Upper lobe of left lung (tissue), 6 donors: Measurements from ENCODE around the gene SEC24C. TPM values are rescaled to one million over a fixed set of nuclear protein-coding genes. Genes with fewer than 3 reads are reported as not detected.

ENCODE experiments used
- ATAC-seq, 2 donors: fragments of 200-7000 bp; cut with Tn5 transposase; one replicate each; pipeline ENCODE4 v1.9.1; 2022; ENCODE audit warnings: mild to moderate bottlenecking in 2 of 2, moderate library complexity in 2 of 2; ENCODE audit not compliant: low FRiP score in 2 of 2
- DNase-seq, 2 donors: peaks; one replicate each; pipeline ENCODE4 v3.0.0-alpha.2; 2019 to 2020
- H3K27ac ChIP-seq, 4 donors: fragments of 200-600 bp; sonication (generic); one replicate each; pipeline ENCODE4 v1.5.1; 2016 to 2019
- H3K27me3 ChIP-seq, 4 donors: fragments of 200-600 bp; sonication (generic); one replicate each; pipeline ENCODE4 v1.5.1; 2017 to 2019
- H3K36me3 ChIP-seq, 4 donors: fragments of 200-600 bp; sonication (generic); one replicate each; pipeline ENCODE4 v1.5.1; 2016 to 2019
- H3K4me1 ChIP-seq, 4 donors: fragments of 200-600 bp; sonication (generic); one replicate each; pipeline ENCODE4 v1.5.1; 2018 to 2019
- H3K4me3 ChIP-seq, 4 donors: fragments of 200-600 bp; sonication (generic); one replicate each; pipeline ENCODE4 v1.5.1; 2017 to 2019; ENCODE audit warnings: mild to moderate bottlenecking in 2 of 4, moderate library complexity in 1 of 4
- H3K9me3 ChIP-seq, 4 donors: fragments of 200-600 bp; sonication (generic); one replicate each; pipeline ENCODE4 v1.5.1; 2018 to 2019
- EP300 ChIP-seq, 4 donors: sonication (generic); formaldehyde crosslinking; IDR thresholded peaks; one replicate each; pipeline ENCODE4 v1.5.1; 2017; ENCODE audit warnings: antibody characterized with exemption in 4 of 4, control low read depth in 2 of 4
- POLR2A ChIP-seq, 4 donors: fragments of 450-650 bp; IDR thresholded peaks; one replicate each; pipeline ENCODE4 v1.5.1; 2016 to 2017; ENCODE audit warnings: antibody characterized with exemption in 4 of 4, mild to moderate bottlenecking in 2 of 4
- POLR2AphosphoS5 ChIP-seq, 2 donors: sonication (generic); formaldehyde crosslinking; IDR thresholded peaks; one replicate each; pipeline ENCODE4 v1.5.1; 2017; ENCODE audit warnings: antibody characterized with exemption in 2 of 2
- WGBS, 2 donors: methylation state at CpG; one replicate each; pipeline ENCODE4 v1.1.5; 2017 to 2018; 5-methylcytosine and 5-hydroxymethylcytosine counted together
- total RNA-seq, 6 donors: library from RNA; depleted of rRNA in 4 of 6; stranded (reverse); fragments of >200 nt in 4 of 6; gene quantifications; one replicate each; pipeline versions ENCODE4 v1.1.0 to v1.2.1, GENCODE V29; 2016 to 2021
- TF ChIP-seq, protein P1 (sequence below), 6 experiments: fragments of 450-650 bp in 4 of 6; fragments of 200-600 bp in 2 of 6; sonication (generic) in 2 of 6; IDR thresholded peaks; one replicate each; pipeline ENCODE4 v1.5.1; 2016 to 2019; ENCODE audit warnings: antibody characterized with exemption in 6 of 6
- donor health status: DM: no; HTN: no; CAD: no; lungs with moderate emphysema.
- donor health status: DM: no; HTN: yes; CAD: no; lungs with severe emphysema.

SEC24C gene
- total RNA-seq, 6 donors from 2014 or later: 55.1 to 84.0 (median 65.0) TPM

DNA sequence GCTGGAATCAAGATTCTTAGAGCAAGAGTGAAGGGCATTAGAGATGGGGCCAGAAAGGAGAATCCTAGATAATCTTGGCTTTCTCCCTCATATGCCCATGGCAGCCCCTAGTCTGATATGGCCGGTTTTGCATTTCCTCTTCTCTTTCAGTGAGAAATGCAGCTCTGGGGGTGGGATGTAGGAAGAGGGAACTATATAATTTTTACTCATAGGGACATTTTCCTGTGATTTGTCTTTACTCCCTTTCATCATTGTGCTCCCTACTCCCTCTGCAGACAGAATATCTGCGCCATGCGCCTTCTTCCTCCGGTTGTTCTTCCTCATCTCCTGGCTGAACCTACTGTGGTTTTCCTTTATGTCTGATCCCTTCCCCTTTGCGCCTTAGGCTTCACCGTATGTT is 20.9 kb downstream of the SEC24C start:
- ATAC-seq: no peak
- WGBS, 2 donors: 91 to 92% methylated on average over 6 of the region's 6 CpGs
- H3K27ac ChIP-seq: no peak overlapping the region
- no peak overlapping the region for H3K4me3 ChIP-seq
- DNase-seq: no peak
- H3K9me3 ChIP-seq: no peaks in the 10 kb centered on the region
- H3K4me1 ChIP-seq: peaks cover 1 to 9% (median 3%) of the 10 kb centered on the region in 4 donors
- no peak for TF ChIP-seq POLR2AphosphoS5 (IDR thresholded peaks at IDR 0.05)
- no peak for TF ChIP-seq POLR2A (IDR thresholded peaks at IDR 0.05)
- TF ChIP-seq, protein P1, sequence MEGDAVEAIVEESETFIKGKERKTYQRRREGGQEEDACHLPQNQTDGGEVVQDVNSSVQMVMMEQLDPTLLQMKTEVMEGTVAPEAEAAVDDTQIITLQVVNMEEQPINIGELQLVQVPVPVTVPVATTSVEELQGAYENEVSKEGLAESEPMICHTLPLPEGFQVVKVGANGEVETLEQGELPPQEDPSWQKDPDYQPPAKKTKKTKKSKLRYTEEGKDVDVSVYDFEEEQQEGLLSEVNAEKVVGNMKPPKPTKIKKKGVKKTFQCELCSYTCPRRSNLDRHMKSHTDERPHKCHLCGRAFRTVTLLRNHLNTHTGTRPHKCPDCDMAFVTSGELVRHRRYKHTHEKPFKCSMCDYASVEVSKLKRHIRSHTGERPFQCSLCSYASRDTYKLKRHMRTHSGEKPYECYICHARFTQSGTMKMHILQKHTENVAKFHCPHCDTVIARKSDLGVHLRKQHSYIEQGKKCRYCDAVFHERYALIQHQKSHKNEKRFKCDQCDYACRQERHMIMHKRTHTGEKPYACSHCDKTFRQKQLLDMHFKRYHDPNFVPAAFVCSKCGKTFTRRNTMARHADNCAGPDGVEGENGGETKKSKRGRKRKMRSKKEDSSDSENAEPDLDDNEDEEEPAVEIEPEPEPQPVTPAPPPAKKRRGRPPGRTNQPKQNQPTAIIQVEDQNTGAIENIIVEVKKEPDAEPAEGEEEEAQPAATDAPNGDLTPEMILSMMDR (IDR thresholded peaks at IDR 0.05): no peak
- no peak for TF ChIP-seq EP300 (IDR thresholded peaks at IDR 0.05)
- H3K27me3 ChIP-seq: no peaks in the 10 kb centered on the region
- H3K36me3 ChIP-seq: peaks cover 63 to 100% (median 97%) of the 10 kb centered on the region in 4 donors

DNA sequence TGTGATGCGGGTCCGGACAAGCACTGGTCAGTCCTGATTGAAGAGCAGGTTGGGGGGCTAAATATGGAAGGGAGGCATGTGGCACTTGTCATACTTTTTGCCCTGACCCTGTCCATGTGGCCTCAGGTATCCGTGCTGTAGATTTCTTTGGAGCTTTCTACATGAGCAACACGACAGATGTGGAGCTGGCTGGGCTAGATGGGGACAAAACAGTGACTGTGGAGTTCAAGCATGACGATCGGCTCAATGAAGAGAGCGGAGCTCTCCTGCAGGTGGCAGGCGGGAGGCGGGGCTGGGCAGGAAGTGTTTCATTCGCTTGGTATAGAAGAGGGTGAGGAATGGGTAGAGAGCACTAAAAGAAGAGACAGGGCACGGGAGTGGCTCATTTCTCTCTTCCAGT is 24.7 kb downstream of the SEC24C start:
- no peaks in the 10 kb centered on the region for H3K27me3 ChIP-seq

DNA sequence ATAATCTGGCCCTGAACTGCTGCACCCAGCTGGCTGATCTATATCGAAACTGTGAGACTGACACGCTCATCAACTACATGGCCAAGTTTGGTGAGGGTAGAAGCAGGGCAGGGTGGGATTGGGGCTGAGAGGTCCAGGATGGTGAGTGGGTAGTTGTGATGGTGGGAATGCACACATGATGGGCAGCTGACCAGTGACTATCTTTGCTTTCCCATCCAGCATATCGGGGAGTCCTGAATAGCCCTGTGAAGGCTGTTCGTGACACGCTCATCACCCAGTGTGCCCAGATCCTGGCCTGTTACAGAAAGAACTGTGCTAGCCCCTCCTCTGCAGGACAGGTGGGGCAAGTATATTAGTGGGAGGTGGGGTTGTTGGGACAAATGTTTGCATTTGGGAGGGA is 25.2 kb downstream of the SEC24C start:
- TF ChIP-seq POLR2A (IDR thresholded peaks at IDR 0.05) (no peak), POLR2AphosphoS5 (IDR thresholded peaks at IDR 0.05) (no peak), EP300 (IDR thresholded peaks at IDR 0.05) (no peak)
- TF ChIP-seq, protein P1 (IDR thresholded peaks at IDR 0.05): no peak
- H3K4me3 ChIP-seq: no peak overlapping the region
- H3K27me3 ChIP-seq: no peaks in the 10 kb centered on the region
- H3K36me3 ChIP-seq: peaks cover 50 to 72% (median 67%) of the 10 kb centered on the region in 4 donors
- no peak overlapping the region for H3K27ac ChIP-seq
- H3K9me3 ChIP-seq: no peaks in the 10 kb centered on the region
- H3K4me1 ChIP-seq: peaks cover 15 to 22% (median 18%) of the 10 kb centered on the region in 4 donors
- ATAC-seq: no peak
- WGBS, 2 donors: 98% methylated on average over 4 to 5 of the region's 5 CpGs
- DNase-seq: no peak

More for the DNA sequence above, 24.7 kb downstream of the SEC24C start:
- peaks cover 56 to 76% (median 71%) of the 10 kb centered on the region in 4 donors for H3K36me3 ChIP-seq
- TF ChIP-seq EP300 (IDR thresholded peaks at IDR 0.05): no peak
- peaks cover 10 to 17% (median 12%) of the 10 kb centered on the region in 4 donors for H3K4me1 ChIP-seq
- 86 to 87% methylated on average over 11 of the region's 11 CpGs for WGBS, 2 donors
- no peak overlapping the region for H3K4me3 ChIP-seq
- DNase-seq (no peak), ATAC-seq (no peak)
- no peaks in the 10 kb centered on the region for H3K9me3 ChIP-seq
- no peak overlapping the region for H3K27ac ChIP-seq

DNA sequence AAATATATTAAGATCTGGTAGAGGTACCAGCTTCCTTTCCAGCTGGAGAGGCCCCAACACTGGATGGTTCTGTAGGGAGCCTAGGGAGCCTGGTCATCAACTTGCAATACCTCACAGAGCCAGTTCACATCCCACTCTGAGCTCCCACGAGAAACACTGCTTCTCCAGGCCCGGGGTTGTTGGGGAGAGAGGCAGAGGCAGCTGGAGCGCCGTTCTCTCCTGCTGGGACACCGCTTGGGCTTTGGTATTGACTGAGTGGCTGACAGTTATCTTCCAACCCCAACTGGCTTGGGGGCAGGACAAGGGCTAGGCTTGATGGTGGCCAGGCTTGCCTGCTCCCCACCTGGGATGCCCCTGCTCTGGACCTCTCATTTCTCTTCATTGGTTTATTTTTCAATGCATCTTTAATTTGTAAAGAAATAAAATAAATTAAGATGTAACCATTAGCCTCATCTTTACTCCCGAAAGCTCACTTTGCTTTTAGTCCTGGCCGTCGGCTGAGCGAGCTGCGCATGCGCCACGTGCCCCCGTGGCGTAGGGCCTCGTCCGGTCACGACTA is 27.6 kb downstream of the SEC24C start:
- Histone ChIP-seq H3K4me3 (peak overlapping the region; percentile 45 to 95 (median 81)), H3K27me3 (no peaks in the 10 kb centered on the region), H3K36me3 (peaks cover 35 to 70% (median 48%) of the 10 kb centered on the region in 4 donors), H3K4me1 (peaks cover 28 to 34% (median 31%) of the 10 kb centered on the region in 4 donors), H3K27ac (peak overlapping the region; percentile 96 to 99 (median 98)), H3K9me3 (no peaks in the 10 kb centered on the region)
- ATAC-seq (peak in 1 of 2 donors; percentile 16), DNase-seq (peak; percentile 89 to 98)
- 8 to 20% methylated on average over 15 to 17 of the region's 17 CpGs for WGBS, 2 donors
- no peak for TF ChIP-seq POLR2AphosphoS5 (IDR thresholded peaks at IDR 0.05)
- TF ChIP-seq, protein P1 (IDR thresholded peaks at IDR 0.05): peak in 1 of 6 experiments; percentile 14

DNA sequence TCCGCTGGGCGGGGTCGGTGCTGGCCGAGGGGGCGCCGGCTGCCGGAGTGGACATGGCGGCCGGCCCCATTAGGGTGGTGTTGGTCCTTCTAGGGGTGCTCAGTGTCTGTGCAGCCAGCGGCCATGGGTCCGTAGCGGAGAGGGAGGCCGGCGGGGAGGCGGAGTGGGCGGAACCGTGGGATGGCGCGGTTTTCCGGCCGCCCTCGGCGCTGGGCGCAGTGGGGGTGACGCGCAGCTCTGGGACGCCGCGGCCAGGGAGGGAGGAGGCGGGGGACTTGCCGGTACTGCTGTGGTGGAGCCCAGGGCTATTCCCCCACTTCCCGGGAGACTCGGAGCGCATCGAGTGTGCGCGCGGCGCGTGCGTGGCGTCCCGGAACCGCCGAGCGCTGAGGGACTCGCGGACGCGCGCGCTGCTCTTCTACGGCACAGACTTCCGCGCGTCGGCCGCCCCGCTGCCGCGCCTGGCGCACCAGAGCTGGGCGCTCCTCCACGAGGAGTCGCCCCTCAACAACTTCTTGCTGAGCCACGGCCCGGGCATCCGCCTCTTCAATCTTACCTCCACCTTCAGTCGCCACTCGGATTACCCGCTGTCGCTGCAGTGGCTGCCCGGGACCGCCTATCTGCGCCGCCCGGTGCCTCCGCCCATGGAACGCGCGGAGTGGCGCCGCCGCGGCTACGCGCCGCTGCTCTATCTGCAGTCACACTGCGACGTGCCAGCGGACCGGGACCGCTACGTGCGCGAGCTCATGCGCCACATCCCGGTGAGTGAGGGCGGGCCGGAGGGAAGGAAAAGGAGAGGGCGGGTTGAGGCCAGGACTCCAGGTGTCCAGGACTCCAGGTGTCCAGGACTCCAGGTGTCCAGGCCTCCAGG is 28.3 kb downstream of the SEC24C start:
- Histone ChIP-seq H3K4me1 (peaks cover 28 to 34% (median 31%) of the 10 kb centered on the region in 4 donors), H3K27me3 (no peaks in the 10 kb centered on the region), H3K27ac (peak overlapping the region; percentile 96 to 99 (median 98)), H3K9me3 (no peaks in the 10 kb centered on the region), H3K36me3 (peaks cover 28 to 70% (median 41%) of the 10 kb centered on the region in 4 donors), H3K4me3 (peak overlapping the region; percentile 45 to 95 (median 81))
- TF ChIP-seq EP300 (IDR thresholded peaks at IDR 0.05): no peak
- TF ChIP-seq, protein P1 (IDR thresholded peaks at IDR 0.05): peak in 4 of 6 experiments; percentile 2 to 42 (median 24)
- peak; percentile 19 to 89 (median 78) for TF ChIP-seq POLR2A (IDR thresholded peaks at IDR 0.05)
- peak; percentile 88 to 94 for TF ChIP-seq POLR2AphosphoS5 (IDR thresholded peaks at IDR 0.05)
- ATAC-seq (peak; percentile 89 to 92), DNase-seq (peak; percentile 86 to 97)
- WGBS, 2 donors: 0% methylated on average over 27 to 34 of the region's 101 CpGs
